ENCODE data around the gene PDE2A. TPM values are rescaled to one million over a fixed set of nuclear protein-coding genes. Genes with fewer than 3 reads are reported as not detected.
A peak's percentile ranks its signal among the peaks of the same experiment; 100 is the strongest.

The PDE2A gene
- total RNA-seq, 4 donors from 2014 or later, result 40.2 to 69.6 (median 50.4) TPM

MicroRNAs encoded within 50 kb of the gene (microRNA counts, 767-probe panel; counts per million panel counts)
- microRNA hsa-miR-139-3p (0 counts per million in 2 donors), microRNA hsa-miR-139-5p (0 to 1,665 counts per million in 2 donors)

Small RNA genes within 50 kb of the gene (microRNA-seq; reads per million reads assigned to microRNA genes)
- 10,118 reads per million, percentile 92 among the genes with 10 or more reads in this experiment for gene MIR139

Small RNA genes within 50 kb of the gene (small RNA-seq; reads per million reads assigned to genes)
- gene MIR139 (3.4 reads per million, percentile 77 among the genes with 10 or more reads in this experiment), gene RNU7-105P (not detected)

Other genes starting within 250 kb of the PDE2A start
- 10 to 100 TPM; 22.6 to 61.2 (median 43.3) TPM for gene CLPB, start 239.9 kb downstream of the PDE2A start, total RNA-seq
- 100 to 1,000 TPM in 3 of 4 donors, 10 to 100 TPM in 1; 90.3 to 146 (median 122) TPM for gene ARAP1, start 78.0 kb upstream of the PDE2A start, total RNA-seq
- gene STARD10, start 119.6 kb upstream of the PDE2A start, total RNA-seq, result 100 to 1,000 TPM in 1 of 4 donors, 10 to 100 TPM in 3; 67.7 to 113 (median 82.0) TPM
- 10 to 100 TPM; 22.1 to 45.1 (median 40.6) TPM for gene ATG16L2, start 140.0 kb upstream of the PDE2A start, total RNA-seq